NK-92 (cell line): ENCODE measurements around the gene GPR142.

Source experiments
- DNase-seq: peaks from one replicate; lab custom pipeline; 2025; ENCODE audit not compliant: unreplicated experiment; lab: John Stamatoyannopoulos, UW

GPR142 gene

GRCh38 chr17:74368341-74369081, 1.2 kb downstream of the GPR142 start:
- no peak for DNase-seq

GRCh38 chr17:74369221-74369620, 1.9 kb downstream of the GPR142 start:
- no peak for DNase-seq

DNA sequence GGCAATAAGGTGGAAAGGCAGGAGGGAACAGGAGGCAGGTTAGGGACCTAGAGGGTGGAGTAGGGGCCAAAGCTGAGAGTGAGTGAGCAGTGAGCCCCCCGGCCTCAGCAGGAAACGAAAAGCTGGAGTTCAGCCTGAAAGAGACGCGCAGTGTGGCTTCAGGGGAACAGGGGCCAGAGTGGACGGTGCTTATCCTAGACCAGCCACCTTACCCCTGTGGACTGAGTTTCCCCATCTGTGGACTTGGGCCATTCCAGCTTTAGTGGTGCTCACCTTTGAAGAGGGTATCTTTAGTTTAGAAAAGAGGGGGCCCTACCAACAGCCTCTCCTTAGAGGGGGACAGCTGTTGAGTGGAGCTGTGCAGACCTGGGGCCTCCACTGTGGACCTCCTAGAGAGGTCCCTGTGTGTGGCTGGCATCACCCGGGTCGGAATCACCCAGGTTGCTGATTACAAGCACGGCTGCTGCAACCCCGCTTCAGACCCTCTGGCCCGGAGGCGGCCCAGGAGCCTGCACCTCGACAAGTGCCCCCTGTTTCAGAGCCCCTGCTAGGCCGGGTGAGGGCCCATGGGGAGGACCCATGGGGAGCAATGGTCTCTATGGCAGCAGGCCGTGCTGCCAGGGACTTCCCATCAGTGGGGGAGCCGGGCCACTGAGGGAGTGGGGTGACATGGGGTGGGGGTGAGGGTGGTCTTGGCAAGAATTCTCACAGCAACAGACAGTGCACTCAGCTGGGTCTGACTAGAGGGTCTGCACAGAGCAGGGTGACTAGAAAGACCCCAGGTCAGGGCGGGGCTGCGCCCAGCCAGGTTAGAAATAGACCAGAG, 2.6 kb downstream of the GPR142 start:
- DNase-seq, result no peak

DNA sequence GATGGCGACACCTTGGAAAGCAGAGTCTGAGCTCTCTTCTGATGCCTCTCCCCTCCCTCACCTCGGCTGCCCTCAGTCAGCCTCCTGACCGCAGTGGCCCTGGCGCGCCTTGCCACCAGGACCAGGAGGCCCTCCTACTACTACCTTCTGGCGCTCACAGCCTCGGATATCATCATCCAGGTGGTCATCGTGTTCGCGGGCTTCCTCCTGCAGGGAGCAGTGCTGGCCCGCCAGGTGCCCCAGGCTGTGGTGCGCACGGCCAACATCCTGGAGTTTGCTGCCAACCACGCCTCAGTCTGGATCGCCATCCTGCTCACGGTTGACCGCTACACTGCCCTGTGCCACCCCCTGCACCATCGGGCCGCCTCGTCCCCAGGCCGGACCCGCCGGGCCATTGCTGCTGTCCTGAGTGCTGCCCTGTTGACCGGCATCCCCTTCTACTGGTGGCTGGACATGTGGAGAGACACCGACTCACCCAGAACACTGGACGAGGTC, 4.4 kb downstream of the GPR142 start:
- no peak for DNase-seq

GRCh38 chr17:74372426-74372825, 5.1 kb downstream of the GPR142 start:
- no peak for DNase-seq

DNA sequence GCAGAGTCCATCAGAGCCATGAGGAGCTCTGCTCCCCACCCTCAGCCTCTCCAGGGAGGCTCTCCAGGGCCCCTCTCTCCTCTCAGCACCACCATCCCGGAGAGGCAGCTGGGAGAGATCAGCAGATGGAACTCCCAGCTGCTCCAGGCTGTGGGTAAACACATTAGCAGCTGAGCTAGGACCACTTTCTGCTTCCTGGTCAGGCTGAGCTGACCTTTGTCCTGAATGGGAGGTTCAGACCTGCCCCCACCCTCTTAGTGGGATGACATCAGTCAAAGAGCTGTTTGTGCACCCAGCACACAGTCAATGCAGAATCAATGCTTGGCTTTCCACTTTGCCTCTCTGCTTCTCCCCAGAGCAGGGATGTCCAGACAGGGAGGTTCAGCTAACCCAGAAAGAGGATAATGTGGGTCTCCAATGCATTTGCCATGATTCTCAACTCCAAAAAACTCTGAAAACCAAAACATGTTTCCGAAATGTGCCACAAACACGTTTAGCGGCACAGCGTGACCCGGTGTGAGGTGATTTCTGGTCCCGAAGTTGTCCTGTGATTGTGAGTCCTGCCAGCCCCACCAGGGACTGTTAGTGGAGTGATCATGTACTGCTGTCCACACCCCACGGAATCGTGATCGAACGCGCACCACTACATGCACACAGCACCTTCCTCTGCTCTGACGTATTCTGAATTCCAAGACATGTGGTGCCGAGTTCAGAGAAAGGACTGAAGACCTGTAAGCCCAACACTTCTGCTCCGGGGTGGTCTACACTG, 6.7 kb downstream of the GPR142 start:
- no peak for DNase-seq

GRCh38 chr17:74374858-74375257, 7.6 kb downstream of the GPR142 start:
- DNase-seq, result no peak

GRCh38 chr17:74379495-74380085, 12.3 kb downstream of the GPR142 start:
- peak; percentile 45 for DNase-seq

DNA sequence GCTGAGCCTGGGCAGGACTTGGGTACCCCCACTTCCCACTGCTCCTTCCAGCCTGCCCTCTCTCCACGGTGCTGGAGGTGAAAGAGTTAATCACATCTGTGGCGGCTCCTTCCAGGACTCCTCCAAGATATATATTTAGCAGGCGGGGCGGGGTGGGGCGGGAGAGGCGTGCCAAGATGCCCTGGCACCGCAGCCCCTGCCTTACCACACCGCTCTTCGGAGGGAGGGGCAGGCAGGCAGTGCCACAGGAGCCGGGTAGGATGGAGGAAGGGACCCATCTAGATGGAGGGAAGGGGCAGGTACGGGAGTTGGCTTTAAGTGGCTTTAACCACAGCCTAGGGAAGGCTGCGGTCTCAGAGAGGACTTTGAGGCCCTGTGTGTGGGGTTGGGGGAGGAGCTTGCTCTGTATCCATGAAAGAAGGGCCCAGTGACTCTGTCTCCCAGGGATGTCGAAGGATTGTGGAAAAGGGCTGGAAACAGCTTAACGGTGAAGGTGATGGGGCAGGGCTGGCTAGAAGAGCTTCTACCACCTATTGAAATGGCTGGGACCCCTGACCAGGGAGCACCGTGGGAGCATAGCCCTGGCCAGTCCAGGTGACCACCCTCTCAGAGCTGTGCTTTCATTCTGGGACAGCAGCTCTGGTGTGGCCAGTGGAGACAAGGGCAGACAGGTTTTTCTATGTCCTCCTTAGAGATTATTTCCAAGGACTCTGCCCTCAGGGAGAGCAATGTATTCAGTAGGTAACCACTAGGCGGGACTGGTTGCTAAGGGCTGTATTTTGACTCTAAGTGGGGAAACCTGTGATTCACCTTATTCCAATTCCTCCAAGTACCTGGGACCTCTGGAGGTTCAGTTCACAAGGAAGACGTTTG, 13.0 kb downstream of the GPR142 start:
- DNase-seq, result no peak

- DNase-seq, result no peak
Observed at GRCh38 chr17:74380959-74381808, 13.9 kb downstream of the GPR142 start.

- DNase-seq, result no peak
Observed at GRCh38 chr17:74383141-74383540, 15.8 kb downstream of the GPR142 start.

DNA sequence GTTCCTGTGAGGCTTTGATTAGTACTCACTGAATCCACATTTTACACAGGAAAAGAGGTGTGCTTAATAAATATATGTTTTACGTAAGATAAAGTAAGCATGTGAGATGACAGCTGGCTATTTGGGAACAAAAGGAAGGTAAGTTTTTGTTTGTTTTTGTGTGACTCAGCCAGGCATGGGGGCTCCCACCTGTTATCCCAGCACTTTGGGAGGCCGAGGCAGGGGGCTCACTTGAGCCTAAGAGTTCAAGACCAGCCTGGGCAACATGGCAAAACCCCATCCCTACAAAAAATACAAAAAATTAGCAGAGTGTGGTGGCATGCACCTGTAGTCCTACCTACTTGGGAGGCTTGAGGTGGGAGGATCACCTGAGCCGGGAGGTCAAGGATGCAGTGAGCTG, 17.9 kb downstream of the GPR142 start:
- no peak for DNase-seq

DNA sequence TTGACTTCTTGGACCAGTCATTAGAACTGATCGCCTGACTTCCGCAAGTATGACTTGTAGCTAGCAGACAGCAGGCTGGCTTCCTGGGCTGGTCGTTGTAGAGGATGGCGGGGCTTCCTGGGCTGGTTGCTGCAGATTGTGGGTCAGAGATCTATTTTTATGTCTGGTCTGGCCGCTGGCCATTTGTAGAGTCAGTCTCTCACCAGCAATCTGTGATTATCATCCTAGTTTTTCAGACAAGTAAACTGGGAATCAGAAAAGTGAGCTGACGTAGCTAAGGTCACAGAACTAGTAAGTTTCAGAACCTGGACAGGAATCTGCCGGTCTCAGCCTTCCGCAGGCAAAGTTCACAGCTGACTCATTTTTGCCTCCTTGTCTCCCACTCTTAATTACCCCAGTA, 19.1 kb downstream of the GPR142 start:
- DNase-seq, result no peak

DNA sequence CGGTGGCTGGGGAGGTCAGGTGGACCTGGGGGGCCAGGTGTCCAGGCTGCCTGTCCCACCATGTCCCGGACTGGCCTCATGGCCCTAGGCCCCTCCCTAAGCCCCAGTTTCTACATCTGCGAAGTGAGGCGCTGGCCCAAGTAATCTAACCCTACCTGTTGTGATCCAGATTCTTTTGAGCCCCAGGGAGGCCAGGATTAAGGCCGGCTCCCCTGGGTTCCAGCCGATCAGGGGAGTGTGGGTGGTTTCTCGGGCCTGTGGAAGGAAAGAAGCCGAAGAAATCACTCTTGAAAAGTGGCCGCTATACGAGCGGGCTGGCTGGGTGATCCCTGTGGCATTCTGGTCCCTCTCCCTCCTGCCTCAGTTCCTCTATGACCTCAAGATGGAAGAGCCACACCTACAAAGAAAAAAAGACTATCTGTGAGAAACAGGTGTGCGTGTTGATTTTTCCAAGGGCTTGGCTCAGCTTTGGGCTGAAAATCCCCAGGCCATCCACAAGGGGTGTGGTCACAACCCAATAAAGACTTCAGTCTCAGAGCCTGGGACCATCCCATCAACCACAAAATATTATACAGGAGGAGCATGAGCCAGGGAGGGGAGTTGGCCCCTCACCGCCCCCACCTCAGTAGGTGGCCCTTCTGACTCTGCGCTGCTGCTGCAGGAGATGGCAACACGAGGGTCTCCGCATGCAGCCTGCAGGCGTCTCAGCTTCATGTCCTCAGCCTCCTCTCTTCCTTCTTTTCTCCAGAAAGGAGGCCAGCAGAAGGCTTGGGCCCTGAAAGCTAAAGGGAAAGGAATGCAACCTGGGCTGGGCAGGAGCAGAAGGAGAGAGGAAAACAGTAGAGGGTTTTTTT, 20.3 kb downstream of the GPR142 start:
- no peak for DNase-seq

DNA sequence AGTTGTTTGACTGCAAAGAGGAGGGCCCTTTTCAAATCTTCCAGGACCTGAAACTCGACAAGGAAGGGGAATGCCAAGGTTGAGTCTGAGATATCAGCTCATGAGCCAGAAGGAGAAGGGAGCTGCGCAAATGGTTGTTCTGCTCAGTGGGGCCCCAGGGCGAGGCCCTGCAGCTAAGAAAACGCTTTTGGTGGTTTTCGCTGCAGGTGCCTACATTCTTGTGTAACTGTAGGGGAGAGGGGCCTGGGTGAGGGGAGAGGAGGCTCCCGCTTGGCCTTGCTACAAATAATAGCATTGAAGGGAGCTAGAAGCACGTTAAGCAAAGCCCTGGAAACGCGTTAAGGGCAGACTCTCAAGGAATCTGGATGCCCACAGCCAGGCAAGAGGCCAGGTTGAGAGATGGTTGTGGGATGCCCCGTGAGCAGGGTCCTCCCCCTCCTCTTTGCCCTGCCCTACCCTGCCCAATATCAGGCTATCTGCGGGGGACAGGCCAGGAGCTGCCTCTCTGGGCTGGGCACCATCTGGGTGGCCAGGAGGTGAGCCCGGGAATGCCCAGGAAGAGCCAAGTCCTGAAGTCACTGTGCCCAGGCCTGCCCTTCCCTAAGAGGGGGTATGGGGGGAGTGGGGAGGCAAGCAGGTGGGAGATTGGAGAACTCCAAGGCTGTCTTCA, 21.9 kb downstream of the GPR142 start:
- DNase-seq, result no peak

- no peak for DNase-seq
Observed at GRCh38 chr17:74389937-74390679, 22.8 kb downstream of the GPR142 start.
